PC-9 (cell line): ENCODE results near the gene QSER1.

ENCODE experiments used
- EZH2 ChIP-seq: fragments of 200-600 bp; sonication (generic); IDR thresholded peaks from 2 replicates; pipeline ENCODE4 v1.8.0; 2017; ENCODE audit warnings: antibody characterized with exemption, low read depth
- TF ChIP-seq, protein P1 (sequence below): fragments of 200-600 bp; sonication (generic); conservative IDR thresholded peaks from 2 replicates; pipeline ENCODE4 v1.6.1; 2017; ENCODE audit warnings: mixed run types, antibody characterized with exemption, mild to moderate bottlenecking, moderate library complexity

DNA sequence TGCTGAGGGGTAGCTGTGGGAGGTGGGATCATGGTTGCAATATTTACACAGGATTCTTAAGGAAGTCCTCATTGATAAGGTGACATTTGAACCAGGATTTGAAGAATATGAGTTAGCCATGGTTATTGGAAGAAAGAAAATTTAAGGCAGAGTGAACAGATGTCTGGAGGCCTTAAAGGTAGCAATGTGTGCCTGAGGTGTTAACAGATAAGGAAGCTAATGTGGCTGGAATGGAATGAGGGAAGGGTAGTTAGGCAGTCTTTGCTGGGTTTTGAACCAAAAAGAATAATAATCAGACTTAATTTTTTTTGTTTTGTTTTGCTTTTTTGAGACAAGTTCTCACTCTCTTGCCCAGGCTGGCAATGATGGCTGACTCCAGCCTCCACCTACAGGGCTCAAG, 113.4 kb downstream of the QSER1 start:
- TF ChIP-seq, protein P1, sequence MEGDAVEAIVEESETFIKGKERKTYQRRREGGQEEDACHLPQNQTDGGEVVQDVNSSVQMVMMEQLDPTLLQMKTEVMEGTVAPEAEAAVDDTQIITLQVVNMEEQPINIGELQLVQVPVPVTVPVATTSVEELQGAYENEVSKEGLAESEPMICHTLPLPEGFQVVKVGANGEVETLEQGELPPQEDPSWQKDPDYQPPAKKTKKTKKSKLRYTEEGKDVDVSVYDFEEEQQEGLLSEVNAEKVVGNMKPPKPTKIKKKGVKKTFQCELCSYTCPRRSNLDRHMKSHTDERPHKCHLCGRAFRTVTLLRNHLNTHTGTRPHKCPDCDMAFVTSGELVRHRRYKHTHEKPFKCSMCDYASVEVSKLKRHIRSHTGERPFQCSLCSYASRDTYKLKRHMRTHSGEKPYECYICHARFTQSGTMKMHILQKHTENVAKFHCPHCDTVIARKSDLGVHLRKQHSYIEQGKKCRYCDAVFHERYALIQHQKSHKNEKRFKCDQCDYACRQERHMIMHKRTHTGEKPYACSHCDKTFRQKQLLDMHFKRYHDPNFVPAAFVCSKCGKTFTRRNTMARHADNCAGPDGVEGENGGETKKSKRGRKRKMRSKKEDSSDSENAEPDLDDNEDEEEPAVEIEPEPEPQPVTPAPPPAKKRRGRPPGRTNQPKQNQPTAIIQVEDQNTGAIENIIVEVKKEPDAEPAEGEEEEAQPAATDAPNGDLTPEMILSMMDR, result no peak
- no peak for TF ChIP-seq EZH2
